Fibroblast of lung (primary cell): ENCODE results near the gene CIB4.

ENCODE experiments used
- CTCF ChIP-seq, 2 donors: IDR thresholded peaks in 1 of 2; conservative IDR thresholded peaks in 1 of 2; 1 replicate in 1 of 2; 2 replicates in 1 of 2; pipeline ENCODE4 v1.5.1; 2011 to 2012; ENCODE audit warnings: low read length in 2 of 2, control low read depth in 1 of 2, inconsistent platforms in 1 of 2, low read depth in 1 of 2, mild to moderate bottlenecking in 1 of 2
- EZH2 ChIP-seq: IDR thresholded peaks from 2 replicates; pipeline ENCODE4 v1.5.1; 2012; ENCODE audit warnings: low read length, control low read depth, mild to moderate bottlenecking; ENCODE audit errors: missing control alignments

- TF ChIP-seq CTCF (conservative IDR thresholded peaks at IDR 0.05 in 1 of 2, IDR thresholded peaks at IDR 0.05 in 1 of 2; ENCODE audit: low read depth in 1 of 2, low read length in 2 of 2) (no peak), EZH2 (no peak)
Measured at GRCh38 chr2:26655611-26656195, 14.5 kb upstream of the CIB4 start.
